HG03175 (cell line): Measurements from ENCODE around the gene ASF1B.

Experiments
- ATAC-seq: cut with Tn5 transposase; IDR thresholded peaks from one replicate; pipeline ENCODE4 v1.9.1; 2021; ENCODE audit warnings: mild to moderate bottlenecking, moderate library complexity; ENCODE audit not compliant: unreplicated experiment

Gene ASF1B

DNA sequence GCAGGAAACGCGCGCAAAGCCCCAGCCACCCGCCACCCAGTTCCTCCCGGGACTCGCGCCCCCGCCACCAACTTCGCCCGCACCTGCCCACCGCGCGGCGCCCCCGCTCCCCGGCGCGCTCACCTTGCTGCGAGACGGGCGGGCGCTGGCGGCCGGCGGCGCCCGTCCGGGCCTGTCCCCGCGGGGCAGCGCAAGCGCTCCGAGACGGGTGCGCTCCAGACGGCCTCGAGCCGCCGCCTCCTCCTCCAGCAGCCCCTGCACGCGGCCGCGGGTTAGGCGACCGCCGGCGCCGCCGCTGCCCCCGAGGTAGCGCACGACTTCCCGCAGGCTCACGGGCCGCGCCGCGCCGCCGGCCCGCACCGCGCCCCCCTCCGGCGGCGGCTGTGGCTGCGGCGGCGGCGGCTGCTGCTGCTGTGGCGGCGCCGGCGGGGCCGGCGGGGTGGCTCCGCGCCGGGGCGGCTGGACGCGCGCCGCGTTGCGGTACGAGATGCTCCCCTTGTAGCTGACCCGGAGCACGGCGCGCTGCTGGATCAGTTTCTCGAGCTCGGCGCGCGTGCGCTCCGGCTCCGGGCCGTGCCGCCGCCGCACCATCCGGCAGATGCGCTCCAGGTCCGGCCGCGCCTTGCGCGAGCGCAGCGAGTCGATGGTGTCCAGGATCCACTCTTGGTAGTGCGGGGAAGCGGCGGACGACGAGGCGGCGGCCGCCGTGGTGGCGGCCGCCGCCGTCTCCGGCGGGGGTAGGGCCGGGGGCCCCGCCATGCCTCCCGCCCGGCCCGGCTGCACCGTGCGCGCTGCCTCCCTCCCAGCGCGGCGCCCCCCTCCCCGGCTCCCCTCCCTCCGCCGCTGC lies 46.5 kb downstream of the ASF1B start:
- ATAC-seq: no peak

DNA sequence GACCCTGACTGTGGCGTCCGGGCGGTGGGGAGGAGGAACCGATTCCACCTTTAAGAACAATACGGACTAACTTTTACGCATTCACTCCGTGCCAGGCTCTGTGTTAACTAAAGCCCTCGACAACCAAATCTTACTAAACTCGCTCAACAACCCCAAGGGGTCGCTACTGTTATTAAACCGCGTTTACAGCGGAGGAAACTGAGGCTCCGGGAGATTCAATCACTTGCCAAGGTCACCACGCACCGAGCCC lies 47.1 kb downstream of the ASF1B start:
- no peak for ATAC-seq

GRCh38 chr19:14088634-14089411 lies 47.6 kb downstream of the ASF1B start:
- ATAC-seq: no peak

- no peak for ATAC-seq
These were observed 50.3 kb downstream of the ASF1B start for GRCh38 chr19:14086098-14086497.

GRCh38 chr19:14085309-14085995 lies 50.9 kb downstream of the ASF1B start, which contains the start of gene C19orf67:
Gene C19orf67, minus strand, starts transcription at chr19:14085783. Its CDS starts 156 bp downstream, at chr19:14085627.
- ATAC-seq: no peak

DNA sequence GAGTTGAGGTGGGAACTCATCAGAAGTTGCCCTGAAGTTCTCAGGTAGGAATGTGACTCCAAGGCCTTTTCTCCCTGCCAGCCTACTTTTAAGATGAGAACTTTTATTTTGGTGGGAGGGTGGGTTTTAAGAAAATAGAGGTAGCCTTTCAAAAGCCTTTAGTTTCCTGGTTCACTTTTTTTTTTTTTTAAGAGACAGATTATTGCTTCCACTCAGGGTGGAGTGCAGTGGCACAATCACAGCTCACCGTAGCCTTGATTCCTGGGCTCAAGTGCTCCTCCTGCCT lies 53.8 kb downstream of the ASF1B start:
- no peak for ATAC-seq

DNA sequence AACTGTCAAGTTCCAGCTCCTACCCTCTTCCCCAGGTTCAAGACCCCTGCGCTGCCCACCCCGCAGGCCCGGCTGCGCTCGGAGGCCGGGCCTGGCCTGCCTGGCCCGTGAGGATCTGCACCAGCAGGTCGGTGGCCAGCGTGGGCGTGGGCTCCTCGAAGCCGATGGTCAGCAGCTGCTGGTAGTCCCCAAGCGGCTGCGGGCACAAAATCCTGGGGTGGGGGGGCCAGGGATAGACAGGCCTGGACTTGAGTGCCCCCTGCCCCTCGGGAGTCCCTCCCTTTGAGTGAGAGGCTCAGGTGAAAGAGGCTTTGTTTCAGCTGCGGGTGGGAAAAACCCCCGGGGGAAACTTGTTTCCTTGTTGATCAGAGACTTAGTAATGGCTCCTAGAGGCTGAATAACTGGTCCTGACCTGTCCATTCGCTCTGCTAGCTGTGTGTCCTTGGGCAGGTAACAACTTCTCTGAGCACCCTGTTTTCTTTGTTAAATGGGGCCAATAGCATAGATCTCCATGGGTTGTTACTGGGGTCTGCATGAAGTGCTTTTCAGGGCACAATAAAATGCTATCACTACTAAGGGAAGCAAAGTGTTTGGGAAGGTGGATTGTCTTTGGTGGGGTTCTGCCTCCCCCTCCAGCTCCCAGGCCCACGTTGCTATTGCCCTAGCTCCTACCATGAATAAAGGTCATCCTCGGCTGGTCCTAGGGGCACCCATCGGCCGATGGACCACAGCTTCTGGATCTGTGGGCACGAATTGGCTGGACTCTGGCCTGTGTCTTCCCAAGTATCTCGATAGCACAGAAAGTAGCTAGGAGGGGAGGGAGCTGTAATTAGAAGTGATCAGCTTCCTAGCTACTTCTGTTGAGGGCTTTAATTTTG lies 54.4 kb downstream of the ASF1B start:
- ATAC-seq: peak; percentile 2

DNA sequence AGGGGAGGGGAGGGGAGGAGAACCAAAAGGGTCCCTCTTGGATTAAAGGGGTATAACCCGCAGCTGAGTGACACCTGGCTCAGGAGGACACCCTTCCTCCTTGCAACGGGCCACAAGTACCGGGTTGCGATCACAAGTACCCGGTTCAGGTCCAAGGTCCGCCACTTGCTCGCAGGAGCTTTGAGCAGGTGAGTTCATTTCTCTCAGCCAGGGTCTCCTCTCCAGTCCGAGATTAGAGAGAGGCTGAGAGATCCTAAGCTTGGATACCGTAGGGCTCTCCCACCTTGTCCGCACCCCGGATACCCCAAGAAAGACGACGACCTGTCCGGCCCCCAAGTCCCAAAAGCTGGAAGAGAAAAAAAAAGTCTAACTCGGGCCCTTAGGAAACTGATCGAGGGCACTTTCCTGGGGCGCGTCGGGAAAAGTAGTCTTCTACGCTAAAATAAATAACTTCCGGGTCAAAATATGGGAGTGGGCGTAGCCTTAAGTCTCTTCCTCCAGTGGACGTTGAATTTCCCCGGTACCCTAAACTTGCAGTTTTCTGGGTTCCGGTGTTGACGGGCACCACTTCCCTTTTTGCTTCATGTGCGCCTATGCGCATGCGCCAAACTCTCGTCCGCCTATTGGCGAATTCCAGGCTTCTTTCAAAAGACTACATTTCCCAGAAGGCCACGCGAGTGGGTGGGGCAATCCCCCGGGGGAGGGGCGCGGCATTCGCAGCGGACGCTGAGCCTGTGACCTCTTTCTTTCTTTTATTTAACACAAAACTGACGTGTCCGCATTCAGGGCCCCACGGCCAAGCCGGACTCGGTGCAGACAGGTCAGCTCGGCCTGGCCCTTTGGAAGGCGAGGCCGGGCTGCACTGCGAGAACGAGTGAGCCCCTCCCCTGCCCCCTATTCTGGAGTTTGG lies 55.2 kb downstream of the ASF1B start:
- ATAC-seq: peak; percentile 89

DNA sequence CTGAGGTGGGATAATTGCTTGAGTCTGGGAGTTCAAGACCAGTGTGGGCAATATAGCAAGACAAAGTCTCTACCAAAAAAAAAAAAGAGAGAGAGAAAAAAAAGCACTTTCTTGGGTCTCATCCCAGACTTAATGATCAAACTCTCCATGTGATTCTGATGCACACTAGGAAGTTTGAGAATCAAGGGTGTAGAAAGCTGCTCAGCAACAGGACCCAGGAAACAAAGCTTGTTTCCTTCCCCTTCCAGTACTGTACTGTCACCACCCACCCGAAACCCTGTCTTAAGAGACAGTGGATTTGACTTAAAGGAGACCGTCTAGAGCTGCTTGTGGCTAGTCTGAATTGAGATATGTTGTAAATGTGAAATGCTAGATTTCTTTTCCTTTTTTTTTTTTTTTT lies 58.0 kb downstream of the ASF1B start:
- no peak for ATAC-seq

- ATAC-seq: no peak
These were observed 62.2 kb downstream of the ASF1B start for GRCh38 chr19:14073925-14074838.

GRCh38 chr19:14073261-14073924 lies 63.0 kb downstream of the ASF1B start:
- no peak for ATAC-seq

DNA sequence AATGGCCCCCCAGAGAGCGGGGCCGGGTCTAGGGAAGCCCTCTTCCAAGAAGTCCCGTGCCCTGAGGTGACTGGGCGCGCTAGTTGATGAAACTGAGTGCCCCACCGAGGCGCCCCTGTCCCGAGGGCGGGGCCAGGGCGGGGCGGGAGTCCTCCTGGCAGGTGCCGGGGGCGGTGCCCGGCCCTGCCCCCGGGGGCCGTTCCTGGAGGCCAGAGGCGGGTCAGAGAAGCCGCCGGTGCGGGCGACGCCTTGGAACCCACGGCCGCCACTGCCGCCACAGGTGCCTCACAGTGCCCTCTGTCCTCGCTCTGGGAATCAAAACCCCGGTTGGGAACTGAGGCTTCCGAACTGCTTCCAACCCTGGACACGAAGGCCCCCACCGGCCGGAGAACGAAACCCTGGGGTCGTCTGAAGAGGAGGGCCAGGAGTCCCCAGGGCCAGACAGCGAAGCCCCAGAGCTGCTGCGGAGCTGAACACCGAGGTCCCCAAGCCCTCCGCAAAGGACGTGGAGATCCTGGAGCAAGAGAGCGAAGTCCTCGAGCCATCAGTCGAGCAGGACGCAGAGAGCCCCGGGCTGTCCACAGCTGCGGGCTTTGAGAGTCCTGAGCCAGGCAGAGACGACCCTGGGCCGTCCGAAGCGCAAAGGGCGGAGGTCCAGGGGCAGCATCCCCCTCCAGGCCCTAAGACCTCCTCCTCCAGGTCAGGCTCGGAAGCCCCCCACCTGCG lies 63.7 kb downstream of the ASF1B start, which contains the start of gene MISP3:
Gene MISP3, plus strand, starts transcription at position 252 of the 726 bp plus-strand sequence. CDS start 524 bp downstream, outside the sequence.
- ATAC-seq: no peak

GRCh38 chr19:14070268-14071050 lies 65.9 kb downstream of the ASF1B start:
- ATAC-seq: no peak
